ENCODE results near the gene ACTRT2. TPM values are rescaled to one million over a fixed set of nuclear protein-coding genes. Genes with fewer than 3 reads are reported as not detected.

The ACTRT2 gene
- total and polyA plus RNA-seq, 2 experiments from 2014 or later, result not detected

DNA sequence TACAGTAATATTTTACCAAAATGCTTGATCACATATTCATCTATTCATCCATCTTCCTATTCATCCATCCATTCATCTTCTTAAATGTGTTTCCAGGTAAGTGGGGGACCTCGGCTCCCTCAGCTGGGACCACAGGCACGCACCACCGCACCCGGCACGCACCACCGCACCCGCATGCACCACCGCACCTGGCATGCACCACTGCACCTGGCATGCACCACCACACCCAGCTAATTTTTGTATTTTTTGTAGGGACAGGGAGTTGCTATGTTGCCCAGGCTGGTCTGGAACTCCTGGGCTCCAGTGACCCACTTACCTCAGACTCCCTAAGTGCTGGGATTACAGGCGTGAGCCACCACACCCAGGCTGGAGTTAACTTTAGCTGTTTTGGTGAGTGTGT is 21.2 kb downstream of the ACTRT2 start:
- no peak for DNase-seq (ENCODE audit: low spot score)
- H3K4me2 ChIP-seq, result no peak overlapping the region

DNA sequence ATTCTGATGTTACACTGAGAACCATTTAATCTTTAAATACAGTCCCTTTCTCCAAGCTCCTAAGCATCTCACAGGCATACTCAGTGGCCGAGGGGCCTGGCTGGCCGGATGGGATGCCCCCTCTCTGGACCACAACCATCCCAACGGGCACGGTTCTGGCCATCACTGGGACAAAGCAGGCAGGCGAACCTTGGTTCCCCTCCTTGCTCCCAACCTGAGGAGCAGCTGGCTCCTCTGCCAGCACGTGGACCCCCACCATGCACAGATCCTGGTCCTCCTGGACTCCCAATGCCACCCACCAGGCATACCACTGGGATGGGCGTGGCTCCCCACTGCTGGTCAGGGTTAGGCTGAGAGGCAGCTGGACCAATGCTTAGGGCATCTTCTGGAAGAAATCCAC is 27.9 kb downstream of the ACTRT2 start:
- 65% methylated on average over 7 of the region's 7 CpGs for WGBS (ENCODE audit: low lambda C conversion rate, missing lambda C conversion rate)
- H3K9me3 ChIP-seq (ENCODE audit: low read depth), result no peaks in the 10 kb centered on the region
- DNase-seq (ENCODE audit: low spot score), result no peak
- no peak overlapping the region for H3K4me3 ChIP-seq
- H2AFZ ChIP-seq, result no peak overlapping the region
- H4K20me1 ChIP-seq (ENCODE audit: insufficient read depth, poor library complexity, severe bottlenecking), result no peaks in the 10 kb centered on the region
- no peak overlapping the region for H3K4me2 ChIP-seq
- TF ChIP-seq EZH2phosphoT487 (IDR thresholded peaks at IDR 0.05; ENCODE audit: low read depth, severe bottlenecking, unreplicated experiment), result no peak
- no peak for TF ChIP-seq EZH2 (IDR thresholded peaks at IDR 0.05; ENCODE audit: borderline replicate concordance)
- TF ChIP-seq, protein P1, sequence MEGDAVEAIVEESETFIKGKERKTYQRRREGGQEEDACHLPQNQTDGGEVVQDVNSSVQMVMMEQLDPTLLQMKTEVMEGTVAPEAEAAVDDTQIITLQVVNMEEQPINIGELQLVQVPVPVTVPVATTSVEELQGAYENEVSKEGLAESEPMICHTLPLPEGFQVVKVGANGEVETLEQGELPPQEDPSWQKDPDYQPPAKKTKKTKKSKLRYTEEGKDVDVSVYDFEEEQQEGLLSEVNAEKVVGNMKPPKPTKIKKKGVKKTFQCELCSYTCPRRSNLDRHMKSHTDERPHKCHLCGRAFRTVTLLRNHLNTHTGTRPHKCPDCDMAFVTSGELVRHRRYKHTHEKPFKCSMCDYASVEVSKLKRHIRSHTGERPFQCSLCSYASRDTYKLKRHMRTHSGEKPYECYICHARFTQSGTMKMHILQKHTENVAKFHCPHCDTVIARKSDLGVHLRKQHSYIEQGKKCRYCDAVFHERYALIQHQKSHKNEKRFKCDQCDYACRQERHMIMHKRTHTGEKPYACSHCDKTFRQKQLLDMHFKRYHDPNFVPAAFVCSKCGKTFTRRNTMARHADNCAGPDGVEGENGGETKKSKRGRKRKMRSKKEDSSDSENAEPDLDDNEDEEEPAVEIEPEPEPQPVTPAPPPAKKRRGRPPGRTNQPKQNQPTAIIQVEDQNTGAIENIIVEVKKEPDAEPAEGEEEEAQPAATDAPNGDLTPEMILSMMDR (IDR thresholded peaks at IDR 0.05; ENCODE audit: poor library complexity), result no peak
- no peaks in the 10 kb centered on the region for H3K79me2 ChIP-seq
- H3K27me3 ChIP-seq, result no peaks in the 10 kb centered on the region
- no peaks in the 10 kb centered on the region for H3K4me1 ChIP-seq (ENCODE audit: insufficient read depth)
- H3K9me2 ChIP-seq (replicated peaks; ENCODE audit: insufficient read depth), result no peaks in the 10 kb centered on the region
- no peaks in the 10 kb centered on the region for H3K36me3 ChIP-seq (replicated peaks; ENCODE audit: insufficient read depth, low read depth)
- no peak overlapping the region for H3K27ac ChIP-seq

More for the DNA sequence above, 21.2 kb downstream of the ACTRT2 start:
- Histone ChIP-seq H3K9me3 (ENCODE audit: low read depth) (no peaks in the 10 kb centered on the region), H3K27ac (no peak overlapping the region), H3K4me1 (ENCODE audit: insufficient read depth) (no peaks in the 10 kb centered on the region), H3K36me3 (replicated peaks; ENCODE audit: insufficient read depth, low read depth) (no peaks in the 10 kb centered on the region), H3K4me3 (no peak overlapping the region), H3K79me2 (no peaks in the 10 kb centered on the region), H3K27me3 (peaks cover 11% of the 10 kb centered on the region), H4K20me1 (ENCODE audit: insufficient read depth, poor library complexity, severe bottlenecking) (no peaks in the 10 kb centered on the region), H2AFZ (no peak overlapping the region), H3K9me2 (replicated peaks; ENCODE audit: insufficient read depth) (no peaks in the 10 kb centered on the region)
- no peak for TF ChIP-seq EZH2phosphoT487 (IDR thresholded peaks at IDR 0.05; ENCODE audit: low read depth, severe bottlenecking, unreplicated experiment)
- TF ChIP-seq, protein P1 (IDR thresholded peaks at IDR 0.05; ENCODE audit: poor library complexity), result no peak
- TF ChIP-seq EZH2 (IDR thresholded peaks at IDR 0.05; ENCODE audit: borderline replicate concordance), result no peak
- WGBS (ENCODE audit: low lambda C conversion rate, missing lambda C conversion rate), result 89% methylated on average over 9 of the region's 9 CpGs

DNA sequence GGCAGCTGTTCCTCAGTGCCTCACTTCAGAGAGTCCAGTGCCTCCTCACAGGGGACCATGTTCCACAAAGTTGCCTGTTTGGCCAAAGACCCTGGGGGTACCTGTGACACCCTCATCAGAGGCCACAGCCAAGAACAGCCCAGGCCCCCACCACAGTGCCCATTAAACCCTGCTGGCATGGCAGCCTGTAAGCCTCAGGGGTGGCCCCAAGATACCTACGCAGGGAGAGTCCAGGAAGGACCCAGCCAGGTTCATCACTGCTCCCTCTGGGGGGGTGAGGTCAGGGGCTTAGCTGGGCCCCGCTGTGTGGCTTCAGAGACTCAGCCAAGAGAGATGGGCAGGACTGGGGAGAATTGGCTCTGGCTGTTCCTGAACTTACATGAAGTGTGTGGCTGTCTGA is 28.6 kb downstream of the ACTRT2 start:
- Histone ChIP-seq H4K20me1 (ENCODE audit: insufficient read depth, poor library complexity, severe bottlenecking) (no peaks in the 10 kb centered on the region), H3K4me3 (no peak overlapping the region), H3K4me1 (ENCODE audit: insufficient read depth) (no peaks in the 10 kb centered on the region), H3K79me2 (no peaks in the 10 kb centered on the region), H3K27ac (no peak overlapping the region), H3K27me3 (no peaks in the 10 kb centered on the region), H3K36me3 (replicated peaks; ENCODE audit: insufficient read depth, low read depth) (no peaks in the 10 kb centered on the region), H3K9me3 (ENCODE audit: low read depth) (no peaks in the 10 kb centered on the region), H3K9me2 (replicated peaks; ENCODE audit: insufficient read depth) (no peaks in the 10 kb centered on the region), H3K4me2 (no peak overlapping the region), H2AFZ (no peak overlapping the region)
- 66% methylated on average over 2 of the region's 2 CpGs for WGBS (ENCODE audit: low lambda C conversion rate, missing lambda C conversion rate)
- DNase-seq (ENCODE audit: low spot score), result no peak
- TF ChIP-seq EZH2phosphoT487 (IDR thresholded peaks at IDR 0.05; ENCODE audit: low read depth, severe bottlenecking, unreplicated experiment), result no peak

DNA sequence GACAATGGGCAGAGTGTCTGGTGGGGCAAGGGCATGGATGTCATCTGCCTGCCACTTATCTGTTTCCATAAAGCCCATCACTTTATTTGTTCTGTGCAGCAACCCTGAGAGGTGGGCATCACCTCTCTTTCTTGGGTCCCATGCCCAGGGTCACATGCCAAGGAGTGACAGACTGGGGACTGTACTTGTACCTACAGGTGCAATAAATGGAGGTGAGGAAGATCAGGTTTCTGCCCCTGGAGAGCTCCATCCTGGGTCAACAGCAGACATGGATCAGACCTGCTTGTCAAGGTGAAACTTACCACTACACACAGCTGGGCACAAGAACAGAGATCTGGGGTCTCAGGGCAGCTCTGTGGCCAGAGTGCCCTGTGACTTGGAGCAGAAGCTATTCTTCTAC is 29.3 kb downstream of the ACTRT2 start:
- no peaks in the 10 kb centered on the region for H3K4me1 ChIP-seq (ENCODE audit: insufficient read depth)
- no peaks in the 10 kb centered on the region for H3K79me2 ChIP-seq
- TF ChIP-seq EZH2phosphoT487 (IDR thresholded peaks at IDR 0.05; ENCODE audit: low read depth, severe bottlenecking, unreplicated experiment) (no peak), EZH2 (IDR thresholded peaks at IDR 0.05; ENCODE audit: borderline replicate concordance) (no peak)
- TF ChIP-seq, protein P1 (IDR thresholded peaks at IDR 0.05; ENCODE audit: poor library complexity), result no peak
- no peak overlapping the region for H2AFZ ChIP-seq
- H4K20me1 ChIP-seq (ENCODE audit: insufficient read depth, poor library complexity, severe bottlenecking), result no peaks in the 10 kb centered on the region
- H3K27me3 ChIP-seq, result no peaks in the 10 kb centered on the region
- no peaks in the 10 kb centered on the region for H3K36me3 ChIP-seq (replicated peaks; ENCODE audit: insufficient read depth, low read depth)
- DNase-seq (ENCODE audit: low spot score), result no peak
- H3K9me2 ChIP-seq (replicated peaks; ENCODE audit: insufficient read depth), result no peaks in the 10 kb centered on the region
- no peaks in the 10 kb centered on the region for H3K9me3 ChIP-seq (ENCODE audit: low read depth)
- no peak overlapping the region for H3K4me2 ChIP-seq
- no peak overlapping the region for H3K27ac ChIP-seq
- no peak overlapping the region for H3K4me3 ChIP-seq

Data from hepatocyte (in vitro differentiated cells).